T-helper 1 cell treated with Interleukin-12 subunit alpha and Interleukin-12 subunit beta and Interleukin-4 antibody, amounts not matched to agents 30 ng/mL and 1 ng/mL, for 36 hours (primary cell): ENCODE results near the gene BEST1. TPM values are rescaled to one million over a fixed set of nuclear protein-coding genes. Genes with fewer than 3 reads are reported as not detected.
"Not testable (repeated sequence)": the region's sequence is repeated elsewhere in the genome, so short reads cannot be mapped to it uniquely, and the experiment has no call there.

ENCODE experiments used
- intact Hi-C: fragments of 100-400 bp; cut with micrococcal nuclease; formaldehyde crosslinking; loops from one replicate; pipeline ENCODE4 v1.15.1; 2024
- total RNA-seq: library from RNA; stranded (reverse); gene quantifications from 2 replicates; pipeline ENCODE4 v1.2.3, GENCODE V29; 2022

Gene BEST1
- total RNA-seq, 1 donor from 2014 or later: 0.44 TPM

DNA sequence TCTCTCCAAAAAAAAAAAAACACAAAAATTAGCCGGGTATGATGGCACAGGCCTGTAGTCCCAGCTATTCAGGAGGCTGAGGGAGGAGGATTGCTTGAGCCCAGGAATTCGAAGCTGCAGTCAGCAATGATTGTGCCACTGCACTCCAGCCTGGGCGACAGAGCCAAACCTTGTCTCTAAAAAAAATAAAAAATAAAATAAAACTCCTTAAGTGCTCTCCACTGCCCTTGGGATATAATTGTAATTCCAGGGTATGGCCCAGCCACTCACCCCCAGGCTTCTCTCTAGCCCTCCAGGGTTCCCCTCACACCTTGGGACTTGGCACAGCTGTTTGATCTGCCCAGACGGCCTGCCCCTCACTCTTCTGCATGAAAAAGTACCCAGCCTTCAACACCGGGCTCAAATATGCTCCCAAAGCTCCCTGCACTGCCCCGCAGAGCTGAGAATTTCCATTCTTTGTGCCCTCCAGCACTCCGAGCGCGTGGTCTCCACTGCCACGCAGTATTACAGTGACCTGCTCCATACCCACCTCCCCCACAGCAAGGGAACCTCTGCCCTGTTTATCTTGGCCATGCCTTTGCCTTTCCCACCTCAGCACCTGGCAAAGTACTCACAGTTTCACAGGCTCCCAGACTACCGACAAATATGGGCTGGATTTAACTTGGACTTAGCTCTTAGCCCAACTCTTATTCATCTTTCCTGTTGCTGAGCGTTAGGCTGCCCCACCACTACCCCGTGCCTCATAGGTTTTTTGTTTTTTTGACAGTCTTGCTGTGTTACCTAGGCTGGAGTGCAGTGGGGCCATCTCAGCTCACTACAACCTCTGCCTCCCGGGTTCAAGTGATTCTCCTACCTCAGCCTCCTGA, 24.8 kb downstream of the BEST1 start:
- intact Hi-C loops: no loop called here

DNA sequence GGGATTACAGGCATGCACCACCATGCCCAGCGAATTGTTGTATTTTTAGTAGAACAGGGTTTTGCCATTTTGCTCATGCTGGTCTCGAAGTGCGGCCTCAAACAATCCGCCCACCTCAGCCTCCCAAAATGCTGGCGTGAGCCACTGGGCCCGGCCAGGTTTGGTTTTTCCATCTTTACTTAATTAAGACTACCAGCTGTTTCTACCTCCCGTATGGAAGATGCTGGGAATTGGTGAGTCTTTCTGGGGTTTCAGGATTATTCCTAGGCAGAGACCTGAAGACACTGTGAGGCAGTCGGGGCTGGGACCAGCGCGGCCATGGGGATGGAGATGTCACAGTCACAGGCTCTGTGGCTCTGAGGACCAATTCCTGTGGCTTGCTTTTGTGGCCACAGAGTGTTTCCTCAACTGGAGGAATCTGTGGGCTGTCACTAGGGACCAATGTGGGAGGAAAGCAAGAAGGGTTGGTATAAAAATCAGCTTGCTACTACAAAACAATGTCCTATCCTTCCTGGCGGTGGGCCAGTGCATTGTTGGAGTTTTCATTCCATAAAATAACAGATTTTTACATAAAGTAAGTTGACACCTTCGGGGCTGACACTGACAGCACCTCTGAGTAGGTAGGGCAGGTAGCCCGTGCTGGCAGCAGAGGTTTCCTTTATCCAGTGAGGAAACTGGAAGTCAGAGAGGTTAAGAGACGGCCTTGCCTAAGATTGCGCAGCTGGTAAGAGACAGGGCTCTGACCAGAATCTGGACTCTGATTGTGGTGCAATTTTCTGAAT, 25.7 kb downstream of the BEST1 start:
- intact Hi-C loops: no loop called here

DNA sequence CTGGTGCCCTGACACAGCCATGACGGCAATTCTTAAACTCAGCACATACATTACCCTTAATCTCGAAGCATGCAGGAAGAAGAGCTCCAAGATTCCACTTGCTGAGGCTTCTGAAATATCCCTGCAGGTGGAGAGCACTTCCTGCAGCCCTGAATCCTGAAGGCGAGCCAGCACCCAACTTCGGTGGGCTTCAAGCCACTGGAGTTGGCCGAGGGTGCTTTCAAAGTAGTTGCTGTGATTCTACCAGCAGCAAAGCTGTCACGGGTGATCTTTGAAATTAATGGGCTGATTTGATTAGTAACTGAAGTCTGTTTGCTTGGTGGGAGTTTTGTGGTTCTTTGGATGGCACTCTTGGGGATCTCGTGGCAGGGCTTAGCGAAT, 26.3 kb downstream of the BEST1 start:
- intact Hi-C loops: no loop called here

DNA sequence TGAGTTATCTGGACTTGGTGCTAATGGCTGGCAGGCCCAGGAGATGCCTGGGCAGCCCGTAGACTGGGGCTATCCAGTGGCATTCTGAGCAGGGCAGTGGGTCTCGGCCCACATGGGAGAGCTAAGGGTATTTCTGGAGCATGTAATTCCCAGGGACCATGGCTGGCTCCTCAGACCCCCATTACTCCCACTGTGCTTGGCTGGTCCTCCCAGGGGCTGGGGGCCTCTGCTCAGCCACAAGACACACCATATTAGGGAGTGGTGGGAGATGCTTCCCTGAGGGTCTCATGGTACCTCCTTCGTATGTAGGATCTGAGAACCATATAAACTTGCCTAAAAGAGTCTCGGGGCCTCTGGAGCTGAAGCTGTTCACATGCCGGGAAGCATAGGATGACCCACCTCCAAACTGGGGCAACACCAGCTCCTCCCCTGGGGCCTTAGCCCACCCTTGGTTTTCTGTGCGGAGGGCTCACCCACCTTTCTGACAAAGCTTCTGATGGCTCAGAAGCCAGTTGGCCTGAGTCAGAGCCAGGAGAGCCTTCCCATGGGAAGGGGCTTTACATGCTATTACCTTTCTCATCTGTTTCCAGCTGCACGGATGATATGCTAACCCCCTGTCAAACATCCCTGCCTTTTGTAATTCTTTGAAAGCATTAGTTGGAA, 26.8 kb downstream of the BEST1 start:
- intact Hi-C loops: no loop called here

DNA sequence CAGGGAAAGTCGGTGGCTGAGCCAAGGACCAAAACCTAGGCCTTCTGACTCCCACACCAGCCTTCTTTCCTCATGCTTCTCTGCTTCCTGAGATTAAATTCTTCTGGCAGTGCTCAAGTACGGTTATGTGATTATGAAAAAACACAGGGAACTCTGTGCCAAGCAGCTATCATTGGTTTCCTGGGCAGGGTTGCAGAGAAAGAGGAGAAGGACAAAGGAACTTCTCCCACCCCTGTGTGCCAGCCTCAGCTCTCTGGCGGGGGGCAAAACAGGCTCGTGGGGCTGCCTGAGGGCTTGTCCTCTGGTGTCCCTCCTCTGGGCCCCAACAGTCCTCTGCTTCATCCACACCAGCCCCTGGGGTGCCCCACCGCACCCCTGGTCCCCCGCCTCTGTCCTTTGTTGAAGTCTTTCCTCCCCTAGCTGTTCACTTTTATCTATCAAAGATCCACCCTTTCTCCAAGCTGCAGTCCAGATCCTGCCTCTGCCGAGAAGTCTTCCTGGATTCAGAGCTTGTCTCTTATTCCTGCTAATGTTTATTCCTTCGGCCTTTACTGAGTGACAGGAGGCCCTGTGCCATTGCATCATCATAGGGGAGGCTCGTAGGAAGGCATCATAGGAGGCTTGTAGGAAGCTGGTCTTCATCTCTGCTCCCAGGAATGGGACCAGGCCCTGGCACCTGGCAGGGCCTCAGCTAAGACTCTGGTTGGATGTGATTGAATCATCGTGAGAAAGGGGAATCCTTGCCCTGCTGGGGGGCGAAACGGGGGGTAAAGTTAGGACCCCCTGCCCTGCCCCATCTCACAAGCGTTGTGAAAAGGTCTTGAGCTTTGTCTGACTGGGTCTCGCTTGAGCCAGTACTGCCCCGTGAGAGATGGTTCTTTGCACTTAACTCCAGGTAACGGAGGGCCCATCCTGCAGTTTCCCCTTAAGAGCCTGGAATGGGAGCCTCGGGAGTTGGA, 28.8 kb downstream of the BEST1 start:
- intact Hi-C loops: no loop called here

DNA sequence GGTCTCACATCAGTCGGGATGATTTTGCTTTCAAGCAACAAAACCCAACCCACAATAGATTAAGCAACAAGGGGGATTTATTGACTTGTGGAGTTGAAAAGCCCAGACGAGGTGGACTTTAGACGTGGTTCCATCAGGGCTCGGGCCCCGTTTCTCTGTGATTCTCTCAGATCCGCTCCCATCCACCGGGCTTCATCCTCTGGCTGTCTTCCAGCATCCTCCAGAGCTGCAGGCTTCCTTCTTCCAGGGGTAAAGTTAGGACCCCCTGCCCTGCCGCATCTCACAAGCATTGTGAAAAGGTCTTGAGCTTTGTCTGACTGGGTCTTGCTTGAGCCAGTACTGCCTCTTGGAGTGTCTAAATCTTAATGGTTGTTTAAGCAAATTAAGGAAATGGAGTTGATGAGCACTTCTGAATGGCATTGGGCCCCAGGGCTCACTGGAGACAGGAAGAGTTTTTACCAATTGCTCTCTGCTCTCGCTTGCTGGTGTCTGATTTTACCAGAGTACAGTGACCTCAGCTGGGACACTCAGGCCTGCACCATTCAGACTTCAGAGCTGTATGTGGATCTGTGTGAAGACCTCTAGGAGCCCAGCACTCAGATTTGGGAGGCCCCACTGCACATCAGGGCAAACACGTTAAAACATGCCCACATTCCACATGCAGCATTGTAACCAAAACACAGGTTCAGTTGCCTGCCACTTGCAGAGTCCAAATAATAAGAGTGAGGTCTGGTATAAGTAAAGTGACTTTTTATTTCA, 30.8 kb downstream of the BEST1 start:
- intact Hi-C loops: no loop called here

DNA sequence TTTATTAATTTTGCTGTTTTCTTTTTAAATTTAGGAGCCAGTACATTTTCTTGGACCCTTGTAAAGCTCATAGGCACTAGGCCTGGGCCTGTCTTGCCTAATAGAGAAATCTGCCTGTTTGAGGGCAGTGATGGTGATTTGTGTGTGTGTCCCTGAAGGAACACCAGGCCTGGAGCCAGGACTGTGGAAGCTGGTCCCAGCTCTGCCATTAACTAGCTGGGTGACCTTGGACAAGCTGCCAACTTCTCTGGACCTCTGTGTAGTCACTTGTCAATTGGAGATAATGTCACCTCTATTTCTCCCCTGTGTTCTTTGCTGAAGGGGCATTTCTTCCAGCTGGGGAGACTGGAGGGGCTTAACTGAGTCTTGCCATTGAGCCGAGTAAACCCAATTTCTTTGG, 33.3 kb downstream of the BEST1 start:
- intact Hi-C loops: no loop called here

DNA sequence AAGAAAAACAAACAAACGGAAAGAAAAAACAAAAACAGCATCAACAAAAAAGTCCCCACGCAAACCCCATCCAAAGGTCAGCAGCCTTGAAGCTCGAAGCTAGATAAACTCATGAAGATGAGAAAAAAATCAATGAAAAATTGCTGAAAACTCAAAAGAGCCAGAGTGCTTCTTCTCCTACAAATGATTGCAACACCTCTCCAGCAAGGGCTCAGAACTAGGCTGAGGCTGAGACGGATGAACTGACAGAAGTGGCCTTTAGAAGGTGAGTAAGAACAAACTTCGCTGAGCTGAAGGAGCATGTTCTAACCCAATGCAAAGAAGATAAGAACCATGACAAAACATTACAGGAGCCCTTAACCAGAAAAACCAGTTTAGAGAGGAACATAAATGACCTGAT, 35.7 kb downstream of the BEST1 start:
- intact Hi-C loops: no loop called here

DNA sequence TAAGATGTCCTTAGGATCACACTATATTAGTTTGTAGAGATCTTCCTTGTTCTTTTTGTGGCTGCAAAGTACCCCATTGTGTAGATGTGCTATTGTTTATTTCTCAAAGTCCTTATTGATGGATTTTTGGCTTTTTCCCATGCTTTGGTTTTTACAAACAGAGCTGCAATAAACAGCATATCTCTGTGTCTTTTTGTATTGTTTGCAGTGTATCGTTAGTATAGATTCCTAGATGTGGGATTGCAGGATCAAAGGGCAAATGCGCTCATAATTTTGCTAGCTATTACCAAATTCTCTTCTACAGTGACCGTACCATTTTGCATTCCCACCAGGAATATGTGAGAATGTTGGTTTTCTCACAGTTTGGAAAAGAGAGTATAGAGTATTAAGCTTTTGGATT, 44.8 kb downstream of the BEST1 start:
- intact Hi-C loops: no loop called here

DNA sequence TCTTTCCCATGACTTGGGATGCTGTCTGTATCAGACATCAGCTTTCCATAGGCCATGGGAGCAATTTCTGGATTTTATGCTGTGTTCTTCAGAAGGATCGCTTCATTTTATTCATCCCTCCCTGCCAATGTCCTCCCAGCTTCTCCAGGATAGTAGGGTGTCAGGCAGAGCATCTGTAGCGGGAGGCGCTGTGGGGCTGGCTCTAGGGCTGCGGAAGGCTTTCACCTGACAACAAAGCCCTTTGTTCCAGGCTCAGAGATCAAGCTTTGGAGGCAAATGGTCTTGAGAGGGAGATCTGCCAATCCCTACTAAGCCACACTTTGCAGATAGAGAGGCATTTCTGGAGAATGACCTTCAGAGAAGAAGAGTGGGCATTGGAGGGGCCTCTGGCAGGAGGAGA, 46.8 kb downstream of the BEST1 start:
- intact Hi-C loops: no loop called here

DNA sequence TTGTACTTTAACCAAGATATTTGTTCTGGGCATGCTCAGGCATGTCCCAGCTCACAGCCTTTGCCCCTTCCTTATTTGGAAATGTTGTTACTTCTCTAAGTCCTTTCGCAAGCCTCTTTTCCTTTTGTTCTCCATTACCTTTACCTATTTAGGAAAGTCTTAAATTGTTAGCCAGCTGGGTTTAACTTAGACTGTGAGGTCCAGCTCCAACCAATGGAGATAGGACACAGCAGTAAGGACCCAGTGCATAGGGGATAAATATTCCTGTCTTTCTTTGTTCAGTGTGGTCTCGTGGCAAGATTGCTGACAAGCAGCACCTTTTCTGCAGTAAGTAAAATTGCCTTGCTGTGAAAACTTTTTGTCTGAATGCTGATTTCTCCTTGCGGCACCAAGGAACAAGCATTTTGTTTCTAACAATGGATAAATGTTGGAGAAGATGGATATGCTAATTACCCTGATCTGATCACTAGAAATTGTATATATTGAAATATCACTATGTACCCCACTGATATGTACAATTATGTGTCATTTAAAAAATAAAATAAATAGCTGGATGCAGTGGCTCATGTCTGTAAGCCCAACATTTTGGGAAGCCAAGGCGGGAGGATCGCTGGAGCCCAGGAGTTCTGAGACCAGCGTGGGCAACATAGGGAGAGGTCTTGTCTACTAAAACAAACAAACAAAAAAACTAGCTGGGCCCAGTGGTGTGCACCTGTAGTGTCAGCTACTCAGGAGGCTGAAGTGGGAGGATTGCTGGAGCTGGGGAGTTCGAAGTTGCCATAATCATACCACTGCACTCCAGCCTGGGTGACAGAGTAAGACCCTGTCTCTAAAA, 49.2 kb downstream of the BEST1 start:
- intact Hi-C loops: no loop called here

DNA sequence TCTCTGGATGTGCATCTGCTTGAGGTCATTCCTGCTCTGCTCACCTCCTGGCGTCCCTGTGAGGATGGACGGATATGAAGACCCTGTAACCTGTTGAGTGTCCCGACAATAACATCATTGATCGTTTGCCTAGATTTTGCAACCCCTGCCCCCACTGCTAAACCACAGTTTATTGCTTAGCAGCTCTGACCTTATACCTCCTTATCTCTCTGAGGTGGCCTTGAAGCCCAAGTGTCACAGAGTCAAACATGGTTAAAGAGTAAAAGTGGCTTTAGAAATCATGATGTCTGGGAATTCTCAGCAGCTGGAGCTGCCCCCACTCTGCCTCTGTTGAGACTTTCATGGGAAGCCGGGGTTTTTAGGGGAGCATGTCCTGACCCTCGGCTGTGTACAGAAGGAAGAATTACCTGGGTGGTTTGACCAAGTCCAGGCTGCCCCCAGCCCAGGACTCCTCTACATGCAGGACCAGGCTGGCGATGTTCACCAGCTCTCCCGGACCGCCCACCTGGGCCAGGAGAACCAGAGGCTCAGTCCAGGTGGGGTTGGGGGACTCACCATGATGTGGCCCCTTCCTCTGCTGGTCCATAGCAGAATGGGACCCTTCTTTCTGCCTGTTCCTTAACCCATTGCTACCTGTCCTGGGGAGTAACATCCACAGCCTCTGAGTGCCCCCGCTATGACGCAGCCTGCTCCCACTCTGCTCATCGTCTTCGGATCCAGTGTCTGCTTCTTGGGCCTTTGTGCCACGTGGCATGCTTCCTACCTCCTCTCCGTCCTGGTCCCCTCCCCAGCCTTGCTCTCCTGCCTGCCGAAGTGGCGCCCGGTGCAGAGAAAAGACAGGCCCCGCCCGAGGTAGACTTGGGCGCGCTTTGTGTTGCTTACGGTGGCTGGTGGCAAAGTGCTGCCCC, 50.6 kb downstream of the BEST1 start:
- intact Hi-C loops: no loop called here

DNA sequence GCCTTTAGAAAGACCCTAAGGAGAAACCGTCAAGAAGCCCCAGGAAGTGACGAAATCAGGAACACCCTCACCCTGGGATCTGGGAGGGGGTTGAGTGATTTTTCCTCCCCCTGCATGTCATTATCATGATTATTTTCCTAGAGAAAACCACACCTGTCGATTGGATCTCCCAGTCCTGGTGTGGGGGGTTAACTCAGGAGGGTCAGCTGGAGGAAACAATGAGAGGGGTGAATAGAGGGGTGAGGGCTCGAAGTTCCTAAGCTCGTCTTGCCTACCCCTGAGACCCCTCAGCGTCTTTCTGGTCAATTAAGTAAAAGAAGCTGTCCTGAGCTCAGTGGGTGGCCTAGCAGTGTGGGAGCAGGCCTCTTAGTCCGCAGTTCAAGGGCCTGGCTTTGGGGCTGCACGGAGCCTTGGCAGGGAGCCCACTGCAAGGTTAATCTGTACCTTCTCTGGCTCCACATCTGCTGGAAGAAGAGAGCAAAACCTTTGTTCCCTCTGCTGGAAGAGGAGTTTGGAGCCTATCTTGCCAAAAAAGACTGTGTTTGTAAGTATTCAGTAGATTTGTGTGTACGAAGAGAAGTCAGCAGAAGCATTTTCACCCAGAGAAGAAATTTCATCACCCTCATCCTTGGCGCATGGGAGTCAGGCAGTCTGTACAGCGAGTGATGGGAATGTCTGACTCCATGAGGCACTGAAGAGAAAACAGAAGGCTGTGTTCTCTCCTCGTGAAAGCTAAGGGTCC, 51.5 kb downstream of the BEST1 start:
- intact Hi-C loops: no loop called here

DNA sequence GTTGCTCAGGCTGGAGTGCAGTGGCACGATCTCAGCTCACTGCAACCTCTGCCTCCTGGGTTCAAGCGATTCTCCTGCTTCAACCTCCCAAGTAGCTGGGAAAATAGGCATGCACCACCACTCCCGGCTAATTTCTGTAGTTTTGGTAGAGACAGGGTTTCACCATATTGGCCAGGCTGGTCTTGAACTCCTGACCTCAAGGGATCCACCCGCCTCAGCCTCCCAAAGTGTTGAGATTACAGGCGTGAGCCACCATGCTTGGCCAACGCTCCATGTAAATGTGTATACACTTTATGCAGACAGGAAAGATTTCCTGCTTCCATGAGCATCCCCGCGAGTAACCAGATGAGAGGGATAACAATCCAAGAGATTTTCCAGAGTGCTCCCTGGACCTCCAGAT, 52.1 kb downstream of the BEST1 start:
- intact Hi-C loops: not testable (repeated sequence)

DNA sequence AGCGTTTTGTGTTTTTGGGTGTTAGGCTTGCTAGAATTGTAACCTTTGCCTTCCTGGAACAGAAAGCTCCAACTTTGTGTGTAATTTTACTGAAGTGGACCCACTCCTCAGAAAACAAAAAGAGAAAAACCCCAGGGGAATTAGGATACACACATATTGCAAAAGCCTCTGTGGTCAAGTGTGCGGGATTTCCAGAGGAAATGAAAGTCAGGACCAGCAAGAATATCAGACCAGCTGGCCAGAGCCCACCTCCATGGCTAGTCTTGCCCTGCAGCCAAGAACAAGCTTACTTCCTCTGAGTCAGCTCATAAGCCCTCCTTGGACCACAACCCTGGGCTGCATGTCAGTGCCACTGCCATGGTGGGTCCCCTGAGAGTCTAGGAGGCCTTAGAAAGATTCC, 54.3 kb downstream of the BEST1 start:
- intact Hi-C loops: no loop called here

DNA sequence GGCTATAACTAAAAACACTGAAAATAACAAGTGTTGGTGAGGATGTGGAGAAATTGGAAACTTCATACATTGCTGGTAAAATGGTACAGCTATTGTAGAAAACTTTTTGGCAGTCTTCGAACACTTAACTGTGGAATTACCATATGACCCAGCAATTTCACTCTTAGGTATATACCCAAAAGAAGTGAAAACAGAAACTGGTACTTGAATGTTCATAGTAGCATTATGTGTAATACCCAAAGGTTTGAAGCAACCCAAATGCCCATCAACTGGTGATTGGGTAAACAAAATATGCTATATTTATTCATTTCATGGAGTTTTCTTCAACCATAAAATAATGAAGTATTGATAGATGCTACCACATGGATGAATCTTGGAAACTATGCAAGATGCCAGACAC, 58.0 kb downstream of the BEST1 start:
- intact Hi-C loops: no loop called here

DNA sequence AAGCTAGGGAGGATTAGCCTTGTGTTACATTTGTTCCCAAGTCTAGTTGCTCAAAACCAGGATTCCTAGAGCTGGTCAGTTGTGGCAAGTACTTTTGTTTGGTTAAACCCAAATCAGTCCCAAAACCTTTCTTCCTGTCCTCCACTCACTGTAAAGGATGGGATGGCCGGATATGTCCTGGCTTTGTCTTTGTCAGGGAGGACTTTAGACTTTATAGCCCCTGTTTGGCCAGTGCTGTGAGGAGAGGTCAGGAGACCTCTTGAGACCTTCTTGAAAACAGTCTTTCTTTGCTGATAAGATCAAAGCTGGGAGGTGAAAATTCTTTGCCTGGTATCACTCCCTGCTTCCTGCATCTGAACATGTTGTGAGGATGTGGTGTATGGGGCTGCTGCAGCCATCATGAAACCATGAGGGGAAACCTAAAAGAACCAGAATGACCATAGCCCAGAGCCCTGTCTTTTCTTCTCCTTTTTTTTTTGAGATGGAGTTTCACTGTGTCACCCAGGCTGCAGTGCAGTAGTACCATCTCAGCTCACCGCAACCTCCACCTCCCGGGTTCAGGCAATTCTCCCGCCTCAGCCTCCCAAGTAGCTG, 60.9 kb downstream of the BEST1 start:
- intact Hi-C loops: no loop called here
